Islet of Langerhans (tissue), 1 donor: ENCODE results near the gene PCDHGA5.
"Not testable (repeated sequence)": the region's sequence is repeated elsewhere in the genome, so short reads cannot be mapped to it uniquely, and the experiment has no call there.

Experiments
- FAIRE-seq: peaks from one replicate; lab custom pipeline; 2011; peaks lifted over from hg19 to GRCh38; lab: Jason Lieb, UNC

The PCDHGA5 gene

GRCh38 chr5:141387557-141388311 lies 23.8 kb downstream of the PCDHGA5 start, which contains the start of gene PCDHGB4:
Gene PCDHGB4 (plus strand): TSS chr5:141387698. CDS start chr5:141387885, 187 bp downstream.
- not testable (repeated sequence) for FAIRE-seq

GRCh38 chr5:141388661-141389060 lies 24.7 kb downstream of the PCDHGA5 start:
- FAIRE-seq = no peak

- no peak for FAIRE-seq
These were observed 25.4 kb downstream of the PCDHGA5 start for GRCh38 chr5:141389153-141390042.

DNA sequence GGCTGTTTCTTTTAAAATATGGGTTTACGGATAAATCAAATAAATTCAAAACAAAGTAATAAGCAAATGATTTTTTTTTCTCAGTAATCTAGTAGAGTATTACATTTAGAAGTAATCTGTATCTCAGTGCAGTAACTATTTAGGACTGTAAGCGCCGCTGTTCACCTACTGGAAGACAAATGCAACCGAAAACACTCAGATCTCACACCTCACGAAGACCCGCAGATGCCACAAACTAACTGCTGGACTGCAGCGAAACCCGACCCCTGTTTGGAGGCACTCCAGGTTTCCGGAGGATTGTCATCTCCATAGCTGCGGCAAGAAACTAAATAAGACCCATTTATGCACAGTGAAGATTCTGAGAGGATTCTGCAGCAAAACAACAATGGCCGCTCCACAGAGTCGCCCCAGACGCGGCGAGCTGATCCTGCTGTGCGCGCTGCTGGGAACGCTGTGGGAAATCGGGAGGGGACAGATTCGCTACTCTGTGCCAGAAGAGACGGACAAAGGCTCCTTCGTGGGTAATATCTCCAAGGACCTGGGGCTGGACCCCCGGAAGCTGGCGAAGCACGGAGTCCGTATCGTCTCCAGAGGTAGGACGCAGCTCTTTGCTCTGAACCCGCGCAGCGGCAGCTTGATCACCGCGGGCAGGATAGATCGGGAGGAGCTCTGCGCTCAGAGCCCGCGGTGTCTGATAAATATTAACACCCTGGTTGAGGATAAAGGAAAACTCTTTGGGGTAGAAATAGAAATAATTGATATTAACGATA lies 28.7 kb downstream of the PCDHGA5 start, which contains the start of gene PCDHGA8:
Gene PCDHGA8, plus strand, starts transcription at position 205 of the 770 bp plus-strand sequence. Its CDS starts 181 bp downstream, at position 386.
- FAIRE-seq = no peak

DNA sequence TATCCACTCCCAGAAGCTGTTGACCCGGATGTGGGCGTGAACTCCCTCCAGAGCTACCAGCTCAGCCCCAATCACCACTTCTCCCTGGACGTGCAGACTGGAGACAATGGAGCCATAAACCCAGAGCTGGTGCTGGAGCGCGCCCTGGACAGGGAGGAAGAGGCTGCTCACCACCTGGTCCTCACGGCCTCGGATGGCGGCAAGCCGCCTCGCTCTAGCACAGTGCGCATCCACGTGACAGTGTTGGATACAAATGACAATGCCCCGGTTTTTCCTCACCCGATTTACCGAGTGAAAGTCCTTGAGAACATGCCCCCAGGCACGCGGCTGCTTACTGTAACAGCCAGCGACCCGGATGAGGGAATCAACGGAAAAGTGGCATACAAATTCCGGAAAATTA lies 29.3 kb downstream of the PCDHGA5 start:
- FAIRE-seq = no peak

DNA sequence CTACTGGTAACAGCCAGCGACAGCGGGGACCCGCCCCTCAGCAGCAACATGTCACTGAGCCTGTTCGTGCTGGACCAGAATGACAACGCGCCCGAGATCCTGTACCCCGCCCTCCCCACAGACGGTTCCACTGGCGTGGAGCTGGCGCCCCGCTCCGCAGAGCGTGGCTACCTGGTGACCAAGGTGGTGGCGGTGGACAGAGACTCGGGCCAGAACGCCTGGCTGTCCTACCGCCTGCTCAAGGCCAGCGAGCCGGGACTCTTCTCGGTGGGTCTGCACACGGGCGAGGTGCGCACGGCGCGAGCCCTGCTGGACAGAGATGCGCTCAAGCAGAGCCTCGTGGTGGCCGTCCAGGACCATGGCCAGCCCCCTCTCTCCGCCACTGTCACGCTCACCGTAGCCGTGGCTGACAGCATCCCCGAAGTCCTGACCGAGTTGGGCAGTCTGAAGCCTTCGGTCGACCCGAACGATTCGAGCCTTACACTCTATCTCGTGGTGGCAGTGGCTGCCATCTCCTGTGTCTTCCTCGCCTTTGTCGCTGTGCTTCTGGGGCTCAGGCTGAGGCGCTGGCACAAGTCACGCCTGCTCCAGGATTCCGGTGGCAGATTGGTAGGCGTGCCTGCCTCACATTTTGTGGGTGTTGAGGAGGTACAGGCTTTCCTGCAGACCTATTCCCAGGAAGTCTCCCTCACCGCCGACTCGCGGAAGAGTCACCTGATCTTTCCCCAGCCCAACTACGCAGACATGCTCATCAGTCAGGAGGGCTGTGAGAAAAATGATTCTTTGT lies 30.6 kb downstream of the PCDHGA5 start:
- not testable (repeated sequence) for FAIRE-seq

DNA sequence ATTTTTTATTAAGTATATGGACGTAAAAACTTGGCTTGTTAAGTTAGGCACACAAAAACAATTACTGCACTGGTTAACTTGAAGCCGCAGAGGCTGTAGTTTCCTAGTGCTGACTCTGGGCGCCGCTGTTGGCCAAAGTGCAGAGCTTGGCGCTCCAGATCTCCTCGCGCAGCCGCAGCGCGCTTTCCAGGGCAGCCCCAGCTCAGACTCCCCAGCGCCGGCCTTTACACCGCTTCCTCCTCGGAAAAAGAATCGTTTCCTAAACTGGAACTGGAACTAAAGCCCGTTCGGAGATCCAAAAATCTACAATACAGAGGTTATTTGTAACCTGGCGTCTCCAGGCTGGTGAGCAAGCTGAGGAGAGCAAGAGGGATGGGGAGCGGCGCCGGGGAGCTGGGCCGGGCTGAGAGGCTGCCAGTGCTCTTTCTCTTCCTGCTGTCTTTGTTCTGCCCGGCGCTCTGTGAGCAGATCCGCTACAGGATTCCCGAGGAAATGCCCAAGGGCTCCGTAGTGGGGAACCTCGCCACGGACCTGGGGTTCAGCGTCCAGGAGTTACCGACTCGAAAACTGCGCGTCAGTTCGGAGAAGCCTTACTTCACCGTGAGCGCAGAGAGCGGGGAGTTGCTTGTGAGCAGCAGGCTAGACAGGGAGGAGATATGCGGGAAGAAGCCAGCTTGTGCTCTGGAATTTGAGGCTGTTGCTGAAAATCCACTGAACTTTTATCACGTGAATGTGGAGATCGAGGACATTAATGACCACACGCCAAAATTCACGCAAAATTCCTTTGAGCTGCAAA lies 34.0 kb downstream of the PCDHGA5 start, which contains the start of gene PCDHGB5:
Gene PCDHGB5, plus strand, starts transcription at position 192 of the 796 bp plus-strand sequence. Its CDS starts 181 bp downstream, at position 373.
- FAIRE-seq = not testable (repeated sequence)

GRCh38 chr5:141398608-141399007 lies 34.6 kb downstream of the PCDHGA5 start:
- FAIRE-seq = no peak

DNA sequence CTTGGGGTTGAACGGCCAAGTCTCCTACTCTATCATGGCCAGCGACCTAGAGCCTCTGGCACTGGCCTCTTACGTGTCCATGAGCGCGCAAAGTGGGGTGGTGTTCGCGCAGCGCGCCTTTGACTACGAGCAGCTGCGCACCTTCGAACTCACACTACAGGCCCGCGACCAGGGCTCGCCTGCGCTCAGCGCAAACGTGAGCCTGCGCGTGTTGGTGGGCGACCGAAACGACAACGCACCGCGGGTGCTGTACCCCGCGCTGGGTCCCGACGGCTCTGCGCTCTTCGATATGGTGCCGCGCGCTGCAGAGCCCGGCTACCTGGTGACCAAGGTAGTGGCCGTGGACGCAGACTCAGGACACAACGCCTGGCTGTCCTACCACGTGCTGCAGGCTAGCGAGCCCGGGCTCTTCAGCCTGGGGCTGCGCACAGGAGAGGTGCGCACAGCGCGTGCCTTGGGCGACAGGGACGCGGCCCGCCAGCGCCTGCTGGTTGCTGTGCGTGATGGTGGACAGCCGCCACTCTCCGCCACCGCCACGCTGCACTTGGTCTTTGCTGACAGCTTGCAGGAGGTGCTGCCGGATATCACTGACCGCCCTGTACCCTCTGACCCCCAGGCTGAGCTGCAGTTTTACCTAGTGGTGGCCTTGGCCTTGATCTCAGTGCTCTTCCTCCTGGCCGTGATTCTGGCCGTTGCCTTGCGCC lies 35.7 kb downstream of the PCDHGA5 start:
- FAIRE-seq = no peak

DNA sequence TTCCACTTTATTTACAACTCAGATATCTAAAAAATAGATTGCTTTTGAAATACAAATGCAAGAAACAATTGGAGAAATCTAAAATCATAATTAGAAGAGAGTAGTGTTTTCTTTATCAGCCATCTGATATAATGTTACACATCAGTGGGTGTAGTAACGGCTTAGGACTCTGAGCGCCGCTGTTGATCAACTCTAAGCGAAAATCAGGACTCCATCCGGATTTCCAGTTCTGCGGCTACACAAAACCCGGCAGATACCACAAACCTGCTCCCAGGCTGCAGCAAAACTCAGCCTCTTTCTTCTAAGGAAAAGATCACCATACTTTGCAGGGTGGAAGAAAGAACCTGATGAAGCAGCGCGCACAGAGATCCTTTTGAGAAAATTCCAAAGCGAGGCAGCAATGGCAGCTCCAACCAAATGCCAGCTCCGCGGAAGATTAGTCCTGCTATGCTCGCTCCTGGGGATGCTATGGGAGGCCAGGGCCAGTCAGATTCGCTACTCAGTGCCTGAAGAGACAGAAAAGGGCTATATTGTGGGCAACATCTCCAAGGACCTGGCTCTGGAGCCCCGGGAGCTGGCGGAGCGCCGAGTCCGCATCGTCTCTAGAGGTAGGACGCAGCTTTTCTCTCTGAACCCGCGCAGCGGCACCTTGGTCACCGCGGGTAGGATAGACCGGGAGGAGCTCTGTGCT lies 38.7 kb downstream of the PCDHGA5 start, which contains the start of gene PCDHGA9:
Gene PCDHGA9, plus strand, starts transcription at position 226 of the 691 bp plus-strand sequence. Its CDS starts 175 bp downstream, at position 401.
- FAIRE-seq = no peak

- no peak for FAIRE-seq
These were observed 39.4 kb downstream of the PCDHGA5 start for GRCh38 chr5:141403387-141403786.

- not testable (repeated sequence) for FAIRE-seq
These were observed 44.0 kb downstream of the PCDHGA5 start, which contains the start of gene PCDHGB6 for GRCh38 chr5:141407790-141408505. Gene PCDHGB6 (plus strand): TSS chr5:141408021. CDS start chr5:141408203, 182 bp downstream.

GRCh38 chr5:141409598-141410306 lies 45.8 kb downstream of the PCDHGA5 start:
- FAIRE-seq = no peak

- no peak for FAIRE-seq
These were observed 47.6 kb downstream of the PCDHGA5 start for GRCh38 chr5:141411575-141411974.

DNA sequence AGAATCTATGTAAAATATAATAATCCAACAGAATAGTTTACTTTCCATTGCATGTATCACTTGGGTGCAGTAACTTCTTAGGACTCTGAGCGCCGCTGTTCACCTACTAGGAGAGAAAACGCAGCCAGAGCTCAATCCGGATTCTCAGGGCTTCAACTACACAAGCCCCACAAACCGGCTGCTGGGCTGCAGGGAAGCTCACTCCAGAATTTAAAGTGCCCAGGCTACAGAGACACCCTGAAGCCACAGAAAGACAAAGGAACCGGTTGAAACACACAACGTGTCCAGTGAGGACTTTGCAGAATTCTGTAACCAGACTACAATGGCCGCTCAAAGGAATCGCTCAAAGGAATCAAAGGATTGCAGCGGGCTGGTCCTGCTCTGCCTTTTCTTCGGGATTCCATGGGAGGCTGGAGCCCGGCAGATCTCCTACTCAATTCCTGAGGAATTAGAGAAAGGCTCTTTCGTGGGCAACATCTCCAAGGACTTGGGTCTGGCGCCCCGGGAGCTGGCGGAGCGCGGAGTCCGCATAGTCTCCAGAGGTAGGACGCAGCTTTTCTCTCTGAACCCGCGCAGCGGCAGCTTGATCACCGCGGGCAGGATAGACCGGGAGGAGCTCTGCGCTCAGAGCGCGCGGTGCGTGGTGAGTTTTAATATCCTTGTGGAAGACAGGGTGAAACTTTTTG lies 49.0 kb downstream of the PCDHGA5 start, which contains the start of gene PCDHGA10:
Gene PCDHGA10, plus strand, starts transcription at position 134 of the 686 bp plus-strand sequence. Its CDS starts 189 bp downstream, at position 323.
- no peak for FAIRE-seq

- FAIRE-seq = no peak
These were observed 49.6 kb downstream of the PCDHGA5 start for GRCh38 chr5:141413540-141414069.
